OCI-LY3 (cell line): ENCODE data around the gene DNASE2B.

Experiments
- H2AFZ ChIP-seq: fragments of 200-600, 300-600 bp; shearing (Covaris generic); 2 replicates; pipeline ENCODE4 v1.6.0; 2014; ENCODE audit warnings: antibody characterized with exemption, low read depth, low read length
- H3K27ac ChIP-seq: fragments of 200-600, 300-600 bp; sonication (generic); 2 replicates; pipeline ENCODE4 v1.5.1; 2014; ENCODE audit warnings: mild to moderate bottlenecking, low read length, moderate library complexity, mixed read lengths
- H3K27me3 ChIP-seq: fragments of 200-600, 300-600 bp; sonication (generic); 2 replicates; pipeline ENCODE4 v1.6.1; 2014; ENCODE audit warnings: low read depth, low read length, mixed read lengths
- H3K36me3 ChIP-seq: fragments of 200-600, 300-600 bp; sonication (generic); replicated peaks from 2 replicates; pipeline ENCODE3; 2014; ENCODE audit warnings: low read depth, low read length, mixed read lengths
- H3K4me1 ChIP-seq: fragments of 300-600, 200-600 bp; sonication (generic); 2 replicates; pipeline ENCODE4 v1.6.1; 2014; ENCODE audit warnings: low read length, mixed read lengths
- H3K4me2 ChIP-seq: fragments of 200-600, 300-600 bp; sonication (generic); 2 replicates; pipeline ENCODE4 v1.6.1; 2014; ENCODE audit warnings: low read length, mixed read lengths
- H3K4me3 ChIP-seq: fragments of 300-600, 200-600 bp; sonication (generic); 2 replicates; pipeline ENCODE4 v1.5.1; 2014; ENCODE audit warnings: antibody characterized with exemption, mild to moderate bottlenecking, low read length, moderate library complexity
- H3K79me2 ChIP-seq: fragments of 300-600, 200-600 bp; shearing (Covaris generic); 2 replicates; pipeline ENCODE4 v1.6.1; 2014; ENCODE audit warnings: mild to moderate bottlenecking, low read length, mixed read lengths
- H3K9ac ChIP-seq: fragments of 300-600, 200-600 bp; shearing (Covaris generic); 2 replicates; pipeline ENCODE4 v1.6.0; 2014; ENCODE audit warnings: mild to moderate bottlenecking, low read length, moderate library complexity
- H3K9me3 ChIP-seq: fragments of 200-600, 300-600 bp; shearing (Covaris generic); 2 replicates; pipeline ENCODE4 v1.6.1; 2014; ENCODE audit warnings: low read length, mixed read lengths; ENCODE audit not compliant: insufficient read depth
- H4K20me1 ChIP-seq: fragments of 200-600, 300-600 bp; sonication (generic); 2 replicates; pipeline ENCODE4 v1.6.1; 2016; ENCODE audit warnings: low read length, mixed read lengths; ENCODE audit not compliant: insufficient read depth
- CTCF ChIP-seq: fragments of 200-600, 300-600 bp; sonication (generic); IDR thresholded peaks from 2 replicates; pipeline ENCODE4 v1.5.1; 2014; ENCODE audit warnings: antibody characterized with exemption, low read length, low read depth
- EZH2phosphoT487 ChIP-seq: fragments of 200-600 bp; shearing (Covaris generic); IDR thresholded peaks from 2 replicates; pipeline ENCODE4 v1.6.1; 2018; ENCODE audit warnings: antibody characterized with exemption, mixed run types, low read depth

DNASE2B gene

GRCh38 chr1:84390226-84390625 lies 8.1 kb upstream of the DNASE2B start:
- Histone ChIP-seq H3K4me2 (no peak overlapping the region), H2AFZ (no peak overlapping the region), H3K4me3 (no peak overlapping the region), H3K79me2 (no peaks in the 10 kb centered on the region), H3K4me1 (peaks cover 30% of the 10 kb centered on the region), H3K27me3 (no peaks in the 10 kb centered on the region), H3K9ac (no peak overlapping the region), H3K27ac (no peak overlapping the region), H3K36me3 (no peaks in the 10 kb centered on the region), H3K9me3 (no peaks in the 10 kb centered on the region), H4K20me1 (no peaks in the 10 kb centered on the region)
- TF ChIP-seq EZH2phosphoT487 (no peak), CTCF (no peak)

- Histone ChIP-seq H2AFZ (no peak overlapping the region), H3K9ac (no peak overlapping the region), H3K9me3 (no peaks in the 10 kb centered on the region), H3K79me2 (no peaks in the 10 kb centered on the region), H3K4me3 (no peak overlapping the region), H3K4me1 (peaks cover 8% of the 10 kb centered on the region; the same call in 1 of the 2 replicates), H3K27me3 (no peaks in the 10 kb centered on the region), H4K20me1 (no peaks in the 10 kb centered on the region), H3K4me2 (no peak overlapping the region), H3K36me3 (no peaks in the 10 kb centered on the region), H3K27ac (no peak overlapping the region)
- TF ChIP-seq CTCF (no peak), EZH2phosphoT487 (no peak)
These were observed 2.9 kb downstream of the DNASE2B start for GRCh38 chr1:84401156-84401555.

GRCh38 chr1:84402060-84402459 lies 3.8 kb downstream of the DNASE2B start:
- peaks cover 8% of the 10 kb centered on the region; the same call in 1 of the 2 replicates for H3K4me1 ChIP-seq

GRCh38 chr1:84402501-84402900 lies 4.2 kb downstream of the DNASE2B start:
- H3K4me2 ChIP-seq: no peak overlapping the region
- H2AFZ ChIP-seq: no peak overlapping the region
- no peak overlapping the region for H3K4me3 ChIP-seq
- H3K27me3 ChIP-seq: no peaks in the 10 kb centered on the region
- no peaks in the 10 kb centered on the region for H3K79me2 ChIP-seq
- no peak overlapping the region for H3K27ac ChIP-seq
- no peaks in the 10 kb centered on the region for H3K9me3 ChIP-seq
- no peaks in the 10 kb centered on the region for H3K36me3 ChIP-seq
- peaks cover 8% of the 10 kb centered on the region; the same call in 1 of the 2 replicates for H3K4me1 ChIP-seq
- H4K20me1 ChIP-seq: no peaks in the 10 kb centered on the region
- H3K9ac ChIP-seq: no peak overlapping the region
- no peak for TF ChIP-seq CTCF
- TF ChIP-seq EZH2phosphoT487: no peak

More at GRCh38 chr1:84402060-84402459, 3.8 kb downstream of the DNASE2B start:
- no peak overlapping the region for H2AFZ ChIP-seq
- no peaks in the 10 kb centered on the region for H3K79me2 ChIP-seq
- no peak overlapping the region for H3K4me2 ChIP-seq
- H3K4me3 ChIP-seq: no peak overlapping the region
- TF ChIP-seq EZH2phosphoT487 (no peak), CTCF (no peak)
- no peaks in the 10 kb centered on the region for H3K9me3 ChIP-seq
- no peaks in the 10 kb centered on the region for H3K27me3 ChIP-seq
- H3K27ac ChIP-seq: no peak overlapping the region
- H3K36me3 ChIP-seq: no peaks in the 10 kb centered on the region
- H3K9ac ChIP-seq: no peak overlapping the region
- no peaks in the 10 kb centered on the region for H4K20me1 ChIP-seq
